VCaP (cell line): ENCODE data around the gene ACP5.
"Not testable (repeated sequence)": the region's sequence is repeated elsewhere in the genome, so short reads cannot be mapped to it uniquely, and the experiment has no call there.

Source experiments
- H3K27ac ChIP-seq: fragments of 450-650 bp; 2 replicates; pipeline ENCODE4 v1.5.1; 2017
- TF ChIP-seq, protein P1 (sequence below): fragments of 450-650 bp; conservative IDR thresholded peaks from 2 replicates; pipeline ENCODE4 v1.5.1; 2017; ENCODE audit warnings: mild to moderate bottlenecking, moderate library complexity

The ACP5 gene

DNA sequence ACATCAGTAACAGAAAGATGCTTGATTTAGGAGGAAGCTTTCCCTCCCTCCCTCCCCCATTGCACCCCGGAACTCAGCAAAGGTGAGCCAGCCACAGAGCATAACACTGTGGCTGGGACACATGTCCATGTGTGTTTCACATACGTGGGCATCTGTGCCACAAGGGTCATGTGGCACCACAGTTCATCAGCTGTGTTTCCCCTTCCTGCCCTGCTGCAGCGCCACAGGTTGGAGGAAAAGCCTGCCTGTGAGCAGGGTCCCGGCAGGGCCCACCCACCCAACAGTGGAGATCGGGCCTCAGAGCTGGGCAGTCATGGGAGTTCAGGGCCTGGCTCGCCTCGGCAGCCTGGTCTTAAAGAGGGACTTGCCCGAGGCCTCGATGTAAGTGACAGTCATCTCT lies 2.8 kb downstream of the ACP5 start:
- TF ChIP-seq, protein P1, sequence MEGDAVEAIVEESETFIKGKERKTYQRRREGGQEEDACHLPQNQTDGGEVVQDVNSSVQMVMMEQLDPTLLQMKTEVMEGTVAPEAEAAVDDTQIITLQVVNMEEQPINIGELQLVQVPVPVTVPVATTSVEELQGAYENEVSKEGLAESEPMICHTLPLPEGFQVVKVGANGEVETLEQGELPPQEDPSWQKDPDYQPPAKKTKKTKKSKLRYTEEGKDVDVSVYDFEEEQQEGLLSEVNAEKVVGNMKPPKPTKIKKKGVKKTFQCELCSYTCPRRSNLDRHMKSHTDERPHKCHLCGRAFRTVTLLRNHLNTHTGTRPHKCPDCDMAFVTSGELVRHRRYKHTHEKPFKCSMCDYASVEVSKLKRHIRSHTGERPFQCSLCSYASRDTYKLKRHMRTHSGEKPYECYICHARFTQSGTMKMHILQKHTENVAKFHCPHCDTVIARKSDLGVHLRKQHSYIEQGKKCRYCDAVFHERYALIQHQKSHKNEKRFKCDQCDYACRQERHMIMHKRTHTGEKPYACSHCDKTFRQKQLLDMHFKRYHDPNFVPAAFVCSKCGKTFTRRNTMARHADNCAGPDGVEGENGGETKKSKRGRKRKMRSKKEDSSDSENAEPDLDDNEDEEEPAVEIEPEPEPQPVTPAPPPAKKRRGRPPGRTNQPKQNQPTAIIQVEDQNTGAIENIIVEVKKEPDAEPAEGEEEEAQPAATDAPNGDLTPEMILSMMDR: no peak
- H3K27ac ChIP-seq: no peak overlapping the region

DNA sequence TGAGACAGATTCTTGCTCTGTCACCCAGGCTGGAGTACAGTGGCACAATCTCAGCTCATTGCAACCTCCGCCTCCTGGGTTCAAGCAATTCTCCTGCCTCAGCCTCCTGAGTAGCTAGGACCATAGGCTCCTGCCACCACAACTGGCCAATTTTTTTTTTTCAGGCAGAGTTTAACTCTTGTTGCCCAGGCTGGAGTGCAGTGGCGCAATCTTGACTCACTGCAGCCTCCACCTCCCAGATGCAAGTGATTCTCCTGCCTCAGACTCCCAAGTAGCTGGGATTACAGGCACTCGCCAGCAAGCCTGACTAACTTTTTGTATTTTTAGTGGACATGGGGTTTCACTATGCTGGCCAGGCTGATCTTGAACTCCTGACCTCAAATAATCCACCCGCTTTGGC lies 3.7 kb downstream of the ACP5 start:
- H3K27ac ChIP-seq: not testable (repeated sequence)

DNA sequence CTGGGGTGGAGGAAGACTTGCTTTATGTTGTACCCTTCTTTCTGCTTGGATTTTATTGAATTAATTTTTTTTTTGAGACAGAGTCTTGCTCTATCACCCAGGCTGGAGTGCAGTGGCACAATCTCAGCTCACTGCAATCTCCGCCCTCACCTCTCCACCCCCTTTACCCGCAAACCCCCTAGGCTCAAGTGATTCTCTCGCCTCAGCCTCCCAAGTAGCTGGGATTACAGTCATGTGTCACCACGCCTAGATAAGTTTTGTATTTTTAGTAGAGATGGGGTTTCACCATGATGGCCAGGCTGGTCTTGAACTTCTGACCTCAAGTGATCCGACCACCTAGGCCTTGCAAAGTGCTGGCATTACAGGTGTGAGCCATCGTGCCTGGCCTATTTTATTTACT lies 4.1 kb downstream of the ACP5 start:
- H3K27ac ChIP-seq: not testable (repeated sequence)

DNA sequence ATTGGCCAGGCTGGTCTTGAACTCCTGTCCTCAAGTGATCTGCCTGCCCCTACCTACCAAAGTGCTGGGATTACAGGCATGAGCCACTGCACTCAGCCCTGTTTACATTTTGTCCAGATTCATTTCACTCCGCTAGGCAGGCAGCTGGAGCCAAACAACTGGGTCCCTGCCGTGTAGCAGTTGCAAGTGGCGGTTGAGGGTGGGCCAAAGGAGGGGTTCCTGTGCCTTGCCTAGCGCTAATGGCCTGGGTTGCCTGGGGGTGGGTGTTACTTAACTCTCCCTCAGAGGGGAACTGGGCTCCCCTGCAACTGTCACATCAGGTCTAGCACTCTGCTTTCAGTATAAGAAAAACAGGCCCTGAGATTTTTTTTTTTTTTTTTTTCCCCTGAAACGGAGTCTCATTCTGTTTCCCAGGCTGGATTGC lies 7.4 kb downstream of the ACP5 start:
- TF ChIP-seq, protein P1: no peak
- no peak overlapping the region for H3K27ac ChIP-seq

GRCh38 chr19:11566164-11566563 lies 11.3 kb downstream of the ACP5 start:
- H3K27ac ChIP-seq: no peak overlapping the region
- TF ChIP-seq, protein P1: no peak

DNA sequence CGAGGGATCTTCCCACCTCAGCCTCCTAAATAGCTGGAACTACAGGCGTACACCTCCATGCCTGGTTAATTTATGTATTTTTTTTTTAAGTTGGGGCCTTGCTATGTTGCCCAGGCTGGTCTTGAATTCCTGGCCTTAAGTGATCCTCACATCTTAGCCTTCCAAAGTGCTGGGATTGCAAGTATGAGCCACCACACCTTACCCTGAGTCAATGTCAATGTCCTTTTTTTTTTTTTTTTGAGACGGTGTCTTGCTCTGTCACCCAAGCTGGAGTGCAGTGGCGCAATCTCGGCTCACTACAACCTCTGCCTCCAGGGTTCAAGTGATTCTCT lies 11.8 kb downstream of the ACP5 start:
- H3K27ac ChIP-seq: not testable (repeated sequence)

DNA sequence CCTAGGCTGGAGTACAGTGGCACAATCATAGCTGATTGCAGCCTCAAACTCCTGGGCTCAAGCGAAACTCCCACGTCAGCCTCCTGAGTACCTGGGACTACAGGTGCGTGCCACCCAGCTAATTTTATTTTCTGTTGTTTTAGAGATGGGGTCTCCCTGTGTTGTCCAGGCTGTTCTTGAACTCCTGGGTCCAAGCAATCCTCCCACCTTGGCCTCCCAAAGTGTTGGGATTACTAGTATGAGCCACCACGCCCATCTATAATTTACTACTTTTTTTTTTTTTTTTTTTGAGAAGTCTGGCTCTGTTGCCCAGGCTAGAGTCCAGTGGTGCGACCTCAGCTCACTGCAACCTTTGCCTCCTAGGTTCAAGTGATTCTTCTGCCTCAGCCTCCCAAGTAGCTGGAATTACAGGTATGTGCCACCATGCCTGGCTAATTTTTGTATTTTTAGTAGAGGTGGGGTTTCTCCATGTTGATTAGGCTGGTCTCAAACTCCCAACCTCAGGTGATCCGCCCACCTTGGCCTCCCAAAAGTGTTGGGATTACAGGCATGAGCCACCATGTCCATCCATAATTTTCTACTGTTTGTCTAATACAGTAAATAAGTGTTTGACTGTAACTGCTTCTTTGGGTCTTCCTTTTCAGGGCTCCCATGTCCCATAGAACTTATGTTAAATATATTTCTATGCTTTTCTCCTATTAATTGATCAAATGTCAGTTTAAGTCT lies 13.2 kb downstream of the ACP5 start:
- H3K27ac ChIP-seq: not testable (repeated sequence)

GRCh38 chr19:11563532-11563931 lies 13.9 kb downstream of the ACP5 start:
- no peak overlapping the region for H3K27ac ChIP-seq
- TF ChIP-seq, protein P1: no peak

GRCh38 chr19:11560404-11561051 lies 16.9 kb downstream of the ACP5 start:
- H3K27ac ChIP-seq: peak overlapping the region; percentile 83
- TF ChIP-seq, protein P1: peak; percentile 79
